A549 (cell line): Measurements from ENCODE around the gene CPED1. TPM values are rescaled to one million over a fixed set of nuclear protein-coding genes. Genes with fewer than 3 reads are reported as not detected.

Experiments
- ATAC-seq, 2 experiments: fragments of 200-7000 bp in 1 of 2; fragments of >200 bp in 1 of 2; cut with Nextera tagmentation in 1 of 2; cut with Tn5 transposase in 1 of 2; 3 replicates each; pipeline versions ENCODE4 v1.8.0 to v1.9.1; 2018 to 2020; ENCODE audit warnings: mild to moderate bottlenecking in 1 of 2, moderate library complexity in 1 of 2
- CTCF ChIA-PET: fragments of 300-600 bp; sonication (Branson Sonifier 250); formaldehyde crosslinking; extraction: SDS; loops from one replicate; lab custom pipeline; 2021; ENCODE audit warnings: antibody characterized with exemption, inconsistent platforms; lab: Yijun Ruan, JAX
- POLR2A ChIA-PET: fragments of 350-600 bp; formaldehyde crosslinking; extraction: SDS; loops from one replicate; lab custom pipeline; 2021; ENCODE audit warnings: antibody characterized with exemption, inconsistent platforms; lab: Yijun Ruan, JAX
- DNase-seq, 2 experiments: peaks; one replicate each; pipeline versions ENCODE4 v3.0.0 to v3.0.0-alpha.2; 2011 to 2016; ENCODE audit warnings: low read depth in 1 of 2, low spot score in 1 of 2
- FAIRE-seq: peaks from 2 replicates; lab custom pipeline; 2011; peaks lifted over from hg19 to GRCh38; lab: Jason Lieb, UNC
- H3K27ac ChIP-seq, 2 experiments: fragments of >200 bp; sonication (Bioruptor Twin); formaldehyde crosslinking; 3 replicates each; pipeline ENCODE4 v1.5.1; 2016 to 2017
- H3K4me1 ChIP-seq: fragments of >200 bp; sonication (Bioruptor Twin); formaldehyde crosslinking; 3 replicates; pipeline ENCODE4 v1.6.1; 2016
- H3K4me2 ChIP-seq: fragments of >200 bp; sonication (Bioruptor Twin); formaldehyde crosslinking; 3 replicates; pipeline ENCODE4 v1.6.1; 2016
- H3K4me3 ChIP-seq: fragments of >200 bp; sonication (Bioruptor Twin); formaldehyde crosslinking; 3 replicates; pipeline ENCODE4 v1.5.1; 2016
- H3K9me3 ChIP-seq: fragments of >200 bp; sonication (Bioruptor Twin); formaldehyde crosslinking; 3 replicates; pipeline ENCODE4 v1.6.1; 2016
- ATOH8 ChIP-seq: fragments of 250-450 bp; sonication (Bioruptor Pico); IDR thresholded peaks from 2 replicates; pipeline ENCODE4 v1.5.0; 2020; ENCODE audit warnings: low read depth, mild to moderate bottlenecking, moderate library complexity
- BHLHE40 ChIP-seq: IDR thresholded peaks from 2 replicates; pipeline ENCODE4 v1.6.1; 2012; ENCODE audit warnings: low read depth, low read length, inconsistent platforms
- CHD4 ChIP-seq: fragments of 200-600 bp; sonication (generic); IDR thresholded peaks from 2 replicates; pipeline ENCODE4 v1.6.1; 2016; ENCODE audit warnings: antibody characterized with exemption, mild to moderate bottlenecking, borderline replicate concordance
- CTCF ChIP-seq: fragments of >200 bp; sonication (Bioruptor Twin); formaldehyde crosslinking; IDR thresholded peaks from 3 replicates; pipeline ENCODE4 v1.5.1; 2016
- EHMT2 ChIP-seq: fragments of 200-600 bp; sonication (generic); IDR thresholded peaks from 2 replicates; pipeline ENCODE4 v1.6.1; 2016; ENCODE audit warnings: antibody characterized with exemption, low read depth, mild to moderate bottlenecking, moderate library complexity
- EP300 ChIP-seq, 2 experiments: fragments of >200 bp; sonication (Bioruptor Twin); formaldehyde crosslinking; IDR thresholded peaks; 2 replicates in 1 of 2; 3 replicates in 1 of 2; pipeline ENCODE4 v1.6.1; 2016 to 2017
- FOXS1 ChIP-seq: fragments of 250-450 bp; sonication (Bioruptor Pico); IDR thresholded peaks from 2 replicates; pipeline ENCODE4 v1.5.0; 2020; ENCODE audit warnings: mild to moderate bottlenecking, moderate library complexity
- HOXA7 ChIP-seq: fragments of 250-450 bp; sonication (Bioruptor Pico); IDR thresholded peaks from 2 replicates; pipeline ENCODE4 v1.5.0; 2020; ENCODE audit warnings: mild to moderate bottlenecking, moderate library complexity
- KDM5A ChIP-seq: fragments of 200-600 bp; sonication (generic); IDR thresholded peaks from 2 replicates; pipeline ENCODE4 v1.6.1; 2016; ENCODE audit warnings: antibody characterized with exemption, mild to moderate bottlenecking
- MAX ChIP-seq: IDR thresholded peaks from 2 replicates; pipeline ENCODE4 v1.6.1; 2012
- MAZ ChIP-seq: fragments of 150-350 bp; IDR thresholded peaks from 2 replicates; pipeline ENCODE4 v1.6.1; 2014; ENCODE audit warnings: antibody characterized with exemption, low read depth, low read length, borderline replicate concordance
- MYC ChIP-seq: IDR thresholded peaks from 2 replicates; pipeline ENCODE4 v1.6.1; 2012; ENCODE audit warnings: mild to moderate bottlenecking, inconsistent platforms, low read length, improper control_type of control experiment, borderline replicate concordance
- NR3C1 ChIP-seq: fragments of >200 bp; sonication (Bioruptor Twin); formaldehyde crosslinking; IDR thresholded peaks from 3 replicates; pipeline ENCODE4 v1.6.1; 2017
- PBX3 ChIP-seq: IDR thresholded peaks from 2 replicates; pipeline ENCODE4 v1.6.1; 2012
- RCOR1 ChIP-seq: fragments of 150-350 bp; IDR thresholded peaks from 2 replicates; pipeline ENCODE4 v1.6.1; 2014; ENCODE audit warnings: antibody characterized with exemption, low read length, low read depth
- RNF2 ChIP-seq: fragments of 200-600 bp; sonication (generic); IDR thresholded peaks from 2 replicates; pipeline ENCODE4 v1.6.1; 2016; ENCODE audit warnings: low read depth, mild to moderate bottlenecking, antibody characterized with exemption, moderate library complexity, borderline replicate concordance
- ZC3H11A ChIP-seq: fragments of 450-650 bp; IDR thresholded peaks from 2 replicates; pipeline ENCODE4 v1.6.1; 2014; ENCODE audit warnings: antibody characterized with exemption, mild to moderate bottlenecking
- ZFP36 ChIP-seq: fragments of 450-650 bp; IDR thresholded peaks from 2 replicates; pipeline ENCODE4 v1.6.1; 2014; ENCODE audit warnings: borderline replicate concordance; ENCODE audit not compliant: partially characterized antibody
- WGBS: methylation state at CpG from one replicate; pipeline ENCODE4 v1.1.6; 2017; ENCODE audit errors: missing lambda C conversion rate; 5-methylcytosine and 5-hydroxymethylcytosine counted together
- polyA plus RNA-seq, 4 experiments: library from polyadenylated mRNA; depleted of rRNA in 3 of 4; stranded (reverse); fragments of >200 nt; fragmentation: RNase III in 1 of 4; extraction: RNeasy Plus Mini Kit Qiagen cat#74134 plus additional on column Dnase treatment in 1 of 4; gene quantifications; 2 replicates in 3 of 4; 3 replicates in 1 of 4; pipeline ENCODE4 v1.2.3, GENCODE V29; 2011 to 2017
- TF ChIP-seq, protein P1 (sequence below): fragments of 200-600 bp; sonication (generic); IDR thresholded peaks from 2 replicates; pipeline ENCODE4 v1.6.1; 2016; ENCODE audit warnings: antibody characterized with exemption, mild to moderate bottlenecking, moderate library complexity
- TF ChIP-seq, protein P2 (sequence below): fragments of 150-350 bp; IDR thresholded peaks from 2 replicates; pipeline ENCODE4 v1.6.1; 2014; ENCODE audit warnings: low read depth, mild to moderate bottlenecking, low read length

CPED1 gene
- polyA plus RNA-seq, 2 of the 4 experiments (the other 2 are of a cell fraction): 0.03 TPM; not detected in 1

- CTCF ChIA-PET: interaction anchor here (1.0 to 1.1 kb wide), 2 partner anchors 10 to 160 kb away, joined by 3 read pairs; no protein-coding TSS in a partner anchor
- DNase-seq (no peak), FAIRE-seq (no peak), ATAC-seq (no peak)
- H3K9me3 ChIP-seq: no peaks in the 10 kb centered on the region
- POLR2A ChIA-PET: no interaction called here
- H3K27ac ChIP-seq: no peak overlapping the region
- WGBS: 56% methylated on average over 2 of the region's 2 CpGs
- peaks cover 11% of the 10 kb centered on the region; the same call in 2 of the 3 replicates for H3K4me1 ChIP-seq
- peak overlapping the region; percentile 66 for H3K4me2 ChIP-seq
- H3K4me3 ChIP-seq: peak overlapping the region; percentile 68
- TF ChIP-seq, protein P1, sequence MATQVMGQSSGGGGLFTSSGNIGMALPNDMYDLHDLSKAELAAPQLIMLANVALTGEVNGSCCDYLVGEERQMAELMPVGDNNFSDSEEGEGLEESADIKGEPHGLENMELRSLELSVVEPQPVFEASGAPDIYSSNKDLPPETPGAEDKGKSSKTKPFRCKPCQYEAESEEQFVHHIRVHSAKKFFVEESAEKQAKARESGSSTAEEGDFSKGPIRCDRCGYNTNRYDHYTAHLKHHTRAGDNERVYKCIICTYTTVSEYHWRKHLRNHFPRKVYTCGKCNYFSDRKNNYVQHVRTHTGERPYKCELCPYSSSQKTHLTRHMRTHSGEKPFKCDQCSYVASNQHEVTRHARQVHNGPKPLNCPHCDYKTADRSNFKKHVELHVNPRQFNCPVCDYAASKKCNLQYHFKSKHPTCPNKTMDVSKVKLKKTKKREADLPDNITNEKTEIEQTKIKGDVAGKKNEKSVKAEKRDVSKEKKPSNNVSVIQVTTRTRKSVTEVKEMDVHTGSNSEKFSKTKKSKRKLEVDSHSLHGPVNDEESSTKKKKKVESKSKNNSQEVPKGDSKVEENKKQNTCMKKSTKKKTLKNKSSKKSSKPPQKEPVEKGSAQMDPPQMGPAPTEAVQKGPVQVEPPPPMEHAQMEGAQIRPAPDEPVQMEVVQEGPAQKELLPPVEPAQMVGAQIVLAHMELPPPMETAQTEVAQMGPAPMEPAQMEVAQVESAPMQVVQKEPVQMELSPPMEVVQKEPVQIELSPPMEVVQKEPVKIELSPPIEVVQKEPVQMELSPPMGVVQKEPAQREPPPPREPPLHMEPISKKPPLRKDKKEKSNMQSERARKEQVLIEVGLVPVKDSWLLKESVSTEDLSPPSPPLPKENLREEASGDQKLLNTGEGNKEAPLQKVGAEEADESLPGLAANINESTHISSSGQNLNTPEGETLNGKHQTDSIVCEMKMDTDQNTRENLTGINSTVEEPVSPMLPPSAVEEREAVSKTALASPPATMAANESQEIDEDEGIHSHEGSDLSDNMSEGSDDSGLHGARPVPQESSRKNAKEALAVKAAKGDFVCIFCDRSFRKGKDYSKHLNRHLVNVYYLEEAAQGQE: no peak
- TF ChIP-seq EP300 (IDR thresholded peaks at IDR 0.05): no peak
- no peak for TF ChIP-seq PBX3
- no peak for TF ChIP-seq MAZ
- TF ChIP-seq, protein P2, sequence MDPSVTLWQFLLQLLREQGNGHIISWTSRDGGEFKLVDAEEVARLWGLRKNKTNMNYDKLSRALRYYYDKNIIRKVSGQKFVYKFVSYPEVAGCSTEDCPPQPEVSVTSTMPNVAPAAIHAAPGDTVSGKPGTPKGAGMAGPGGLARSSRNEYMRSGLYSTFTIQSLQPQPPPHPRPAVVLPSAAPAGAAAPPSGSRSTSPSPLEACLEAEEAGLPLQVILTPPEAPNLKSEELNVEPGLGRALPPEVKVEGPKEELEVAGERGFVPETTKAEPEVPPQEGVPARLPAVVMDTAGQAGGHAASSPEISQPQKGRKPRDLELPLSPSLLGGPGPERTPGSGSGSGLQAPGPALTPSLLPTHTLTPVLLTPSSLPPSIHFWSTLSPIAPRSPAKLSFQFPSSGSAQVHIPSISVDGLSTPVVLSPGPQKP: no peak
- no peak for TF ChIP-seq ZC3H11A
- TF ChIP-seq NR3C1: no peak
- no peak for TF ChIP-seq FOXS1 (CRISPR knock-in tag)
- TF ChIP-seq RNF2: no peak
- no peak for TF ChIP-seq MYC
- no peak for TF ChIP-seq MAX
- no peak for TF ChIP-seq CHD4
- no peak for TF ChIP-seq EHMT2
- no peak for TF ChIP-seq RCOR1
- no peak for TF ChIP-seq BHLHE40
- no peak for TF ChIP-seq ZFP36
These were observed 36.7 kb upstream of the CPED1 start for GRCh38 chr7:120951826-120952225.

DNA sequence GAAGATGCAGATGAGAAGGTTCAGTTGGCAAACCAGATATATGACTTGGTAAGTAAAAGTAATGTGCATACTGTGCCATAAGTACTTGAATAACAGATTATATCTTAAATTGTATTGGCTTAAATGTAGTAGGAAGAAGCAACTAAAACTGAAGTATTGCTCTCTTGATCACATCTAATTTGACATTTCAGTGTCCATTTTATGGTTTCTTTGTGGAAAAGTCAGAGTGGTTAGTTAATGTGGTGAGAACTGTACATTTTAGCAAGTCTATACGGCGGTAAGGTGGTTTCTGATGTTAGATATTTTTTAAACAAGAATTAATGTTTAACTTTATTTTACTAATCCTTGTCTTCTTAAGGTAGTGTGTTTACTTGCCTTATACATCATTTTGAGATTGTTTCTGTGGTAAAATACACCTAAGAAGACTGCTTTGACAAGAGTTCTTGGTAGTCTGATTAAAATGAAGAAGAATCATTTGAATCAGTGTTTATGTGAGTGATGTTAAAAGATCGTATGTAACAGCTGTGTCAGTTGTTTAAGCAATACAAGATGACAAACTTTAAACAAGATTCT, 32.8 kb upstream of the CPED1 start:
- DNase-seq (no peak), ATAC-seq (no peak), FAIRE-seq (no peak)
- no peaks in the 10 kb centered on the region for H3K9me3 ChIP-seq
- CTCF ChIA-PET: no interaction called here
- TF ChIP-seq KDM5A (no peak), CTCF (no peak), RNF2 (no peak), HOXA7 (no peak), ATOH8 (CRISPR knock-in tag) (no peak)
- WGBS: 88% methylated on average over 3 of the region's 3 CpGs
- H3K4me1 ChIP-seq: peaks cover 6% of the 10 kb centered on the region; the same call in 2 of the 3 replicates
- no peak overlapping the region for H3K4me3 ChIP-seq
- POLR2A ChIA-PET: no interaction called here
- H3K4me2 ChIP-seq: no peak overlapping the region
- H3K27ac ChIP-seq: no peak overlapping the region
